GM10266 (cell line): Measurements from ENCODE around the gene AFF3.

Experiments
- DNase-seq: peaks from one replicate; pipeline ENCODE4 v3.0.0; 2012; ENCODE audit errors: extremely low spot score
- CTCF ChIP-seq: IDR thresholded peaks from 2 replicates; pipeline ENCODE4 v1.5.1; 2012; ENCODE audit warnings: mild to moderate bottlenecking, low read depth; ENCODE audit not compliant: control insufficient read depth, insufficient read depth; ENCODE audit errors: missing control alignments

Gene AFF3

GRCh38 chr2:99793022-99793421 is 349.4 kb downstream of the AFF3 start:
- TF ChIP-seq CTCF: no peak
- no peak for DNase-seq

GRCh38 chr2:99789849-99790248 is 352.5 kb downstream of the AFF3 start:
- no peak for TF ChIP-seq CTCF
- no peak for DNase-seq

GRCh38 chr2:99787769-99788382 is 354.5 kb downstream of the AFF3 start:
- TF ChIP-seq CTCF: no peak

GRCh38 chr2:99786636-99787390 is 355.6 kb downstream of the AFF3 start:
- no peak for TF ChIP-seq CTCF
- no peak for DNase-seq

More at GRCh38 chr2:99787769-99788382, 354.5 kb downstream of the AFF3 start:
- DNase-seq: no peak

GRCh38 chr2:99784946-99785345 is 357.4 kb downstream of the AFF3 start:
- no peak for TF ChIP-seq CTCF
- DNase-seq: no peak

- DNase-seq: no peak
- no peak for TF ChIP-seq CTCF
Observed at GRCh38 chr2:99784282-99784681, 358.1 kb downstream of the AFF3 start.

- no peak for DNase-seq
- no peak for TF ChIP-seq CTCF
Observed at GRCh38 chr2:99780276-99780675, 362.1 kb downstream of the AFF3 start.
